Measurements from ENCODE around the gene ADARB2.

ADARB2 gene

DNA sequence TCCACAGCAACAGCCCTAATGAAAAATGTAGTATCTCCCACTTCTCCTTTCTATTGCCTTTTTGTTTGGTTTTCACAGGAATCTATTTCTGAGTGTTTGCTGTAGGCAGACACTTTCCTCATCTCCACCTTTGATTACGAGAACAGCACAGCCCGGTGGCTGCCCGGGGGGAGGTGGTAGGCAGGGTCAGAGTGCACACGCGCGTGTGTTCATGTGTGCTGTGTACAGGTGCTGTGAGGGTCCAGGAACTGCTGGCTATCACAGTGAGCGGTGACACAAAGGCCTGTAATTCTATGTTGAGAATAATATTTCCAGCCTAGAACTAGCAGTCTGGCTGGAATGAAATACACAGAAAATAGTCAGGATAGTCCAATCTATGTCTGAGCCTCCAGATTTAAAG is 212.8 kb downstream of the ADARB2 start:
- Histone ChIP-seq H3K4me3 (ENCODE audit: low read depth in 1 of 2, low read length in 1 of 2) (no peak overlapping the region), H3K4me1 (ENCODE audit: control insufficient read depth in 1 of 2, insufficient read depth in 1 of 2, low read depth in 1 of 2, low read length in 1 of 2) (no peaks in the 10 kb centered on the region), H3K27me3 (no peaks in the 10 kb centered on the region), H3K9me3 (no peaks in the 10 kb centered on the region), H3K27ac (no peak overlapping the region), H3K36me3 (no peaks in the 10 kb centered on the region)
- no peak for TF ChIP-seq CTCF (IDR thresholded peaks at IDR 0.05)

GRCh38 chr10:1523221-1523620 is 214.1 kb downstream of the ADARB2 start:
- Histone ChIP-seq H3K27ac (no peak overlapping the region), H3K4me3 (ENCODE audit: low read depth in 1 of 2, low read length in 1 of 2) (no peak overlapping the region), H3K4me1 (ENCODE audit: control insufficient read depth in 1 of 2, insufficient read depth in 1 of 2, low read depth in 1 of 2, low read length in 1 of 2) (no peaks in the 10 kb centered on the region), H3K27me3 (no peaks in the 10 kb centered on the region), H3K9me3 (no peaks in the 10 kb centered on the region), H3K36me3 (no peaks in the 10 kb centered on the region)
- no peak for TF ChIP-seq CTCF (IDR thresholded peaks at IDR 0.05)

- no peaks in the 10 kb centered on the region for H3K9me3 ChIP-seq
- TF ChIP-seq CTCF (IDR thresholded peaks at IDR 0.05) = no peak
- no peaks in the 10 kb centered on the region for H3K36me3 ChIP-seq
Measured at GRCh38 chr10:1522237-1522636, 215.1 kb downstream of the ADARB2 start.

GRCh38 chr10:1521741-1522140 is 215.6 kb downstream of the ADARB2 start:
- Histone ChIP-seq H3K27me3 (no peaks in the 10 kb centered on the region), H3K4me1 (ENCODE audit: control insufficient read depth in 1 of 2, insufficient read depth in 1 of 2, low read depth in 1 of 2, low read length in 1 of 2) (no peaks in the 10 kb centered on the region), H3K9me3 (no peaks in the 10 kb centered on the region), H3K4me3 (ENCODE audit: low read depth in 1 of 2, low read length in 1 of 2) (no peak overlapping the region), H3K36me3 (no peaks in the 10 kb centered on the region), H3K27ac (no peak overlapping the region)
- no peak for TF ChIP-seq CTCF (IDR thresholded peaks at IDR 0.05)

More at GRCh38 chr10:1522237-1522636, 215.1 kb downstream of the ADARB2 start:
- Histone ChIP-seq H3K4me1 (ENCODE audit: control insufficient read depth in 1 of 2, insufficient read depth in 1 of 2, low read depth in 1 of 2, low read length in 1 of 2) (no peaks in the 10 kb centered on the region), H3K27me3 (no peaks in the 10 kb centered on the region), H3K4me3 (ENCODE audit: low read depth in 1 of 2, low read length in 1 of 2) (no peak overlapping the region), H3K27ac (no peak overlapping the region)

- H3K4me1 ChIP-seq (ENCODE audit: control insufficient read depth in 1 of 2, insufficient read depth in 1 of 2, low read depth in 1 of 2, low read length in 1 of 2) = no peaks in the 10 kb centered on the region
- no peaks in the 10 kb centered on the region for H3K36me3 ChIP-seq
- no peaks in the 10 kb centered on the region for H3K27me3 ChIP-seq
- TF ChIP-seq CTCF (IDR thresholded peaks at IDR 0.05) = no peak
- H3K27ac ChIP-seq = no peak overlapping the region
- no peak overlapping the region for H3K4me3 ChIP-seq (ENCODE audit: low read depth in 1 of 2, low read length in 1 of 2)
- no peaks in the 10 kb centered on the region for H3K9me3 ChIP-seq
Measured at GRCh38 chr10:1520909-1521565, 216.3 kb downstream of the ADARB2 start.
